ENCODE measurements around the gene PATE3.

PATE3 gene

DNA sequence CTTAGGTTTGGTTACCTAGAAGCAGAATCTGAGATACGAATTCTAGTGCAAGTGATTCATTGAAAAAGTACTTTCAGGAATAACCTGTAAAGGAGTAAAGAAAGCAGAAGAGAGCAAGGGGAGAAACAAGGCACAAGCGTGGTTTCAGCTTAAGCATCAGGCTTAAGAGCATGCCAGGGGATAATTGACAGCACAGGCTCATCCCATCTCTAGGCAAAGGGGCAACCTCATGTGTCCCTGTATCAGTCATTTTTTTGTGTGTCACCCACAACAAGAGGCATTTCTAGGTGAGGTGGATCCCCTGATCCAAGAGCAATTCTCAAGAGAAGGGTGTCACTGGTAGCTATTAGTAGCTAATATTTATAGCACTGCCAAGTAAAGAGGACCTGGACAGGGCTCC, 17.3 kb upstream of the PATE3 start:
- Histone ChIP-seq H3K4me1 (no peaks in the 10 kb centered on the region), H2AFZ (no peak overlapping the region), H3K79me2 (no peaks in the 10 kb centered on the region), H3K4me2 (ENCODE audit: low read length) (no peak overlapping the region), H3K4me3 (ENCODE audit: low read depth, low read length) (no peak overlapping the region), H3K9me3 (ENCODE audit: control insufficient read depth, low read length) (no peaks in the 10 kb centered on the region), H3K27ac (no peak overlapping the region), H3K9ac (no peak overlapping the region), H3K36me3 (ENCODE audit: control insufficient read depth, insufficient read depth, low read length) (no peaks in the 10 kb centered on the region), H3K27me3 (ENCODE audit: control insufficient read depth, insufficient read depth, low read length) (no peaks in the 10 kb centered on the region)
- TF ChIP-seq, protein P1, sequence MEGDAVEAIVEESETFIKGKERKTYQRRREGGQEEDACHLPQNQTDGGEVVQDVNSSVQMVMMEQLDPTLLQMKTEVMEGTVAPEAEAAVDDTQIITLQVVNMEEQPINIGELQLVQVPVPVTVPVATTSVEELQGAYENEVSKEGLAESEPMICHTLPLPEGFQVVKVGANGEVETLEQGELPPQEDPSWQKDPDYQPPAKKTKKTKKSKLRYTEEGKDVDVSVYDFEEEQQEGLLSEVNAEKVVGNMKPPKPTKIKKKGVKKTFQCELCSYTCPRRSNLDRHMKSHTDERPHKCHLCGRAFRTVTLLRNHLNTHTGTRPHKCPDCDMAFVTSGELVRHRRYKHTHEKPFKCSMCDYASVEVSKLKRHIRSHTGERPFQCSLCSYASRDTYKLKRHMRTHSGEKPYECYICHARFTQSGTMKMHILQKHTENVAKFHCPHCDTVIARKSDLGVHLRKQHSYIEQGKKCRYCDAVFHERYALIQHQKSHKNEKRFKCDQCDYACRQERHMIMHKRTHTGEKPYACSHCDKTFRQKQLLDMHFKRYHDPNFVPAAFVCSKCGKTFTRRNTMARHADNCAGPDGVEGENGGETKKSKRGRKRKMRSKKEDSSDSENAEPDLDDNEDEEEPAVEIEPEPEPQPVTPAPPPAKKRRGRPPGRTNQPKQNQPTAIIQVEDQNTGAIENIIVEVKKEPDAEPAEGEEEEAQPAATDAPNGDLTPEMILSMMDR (IDR thresholded peaks at IDR 0.05) = no peak

DNA sequence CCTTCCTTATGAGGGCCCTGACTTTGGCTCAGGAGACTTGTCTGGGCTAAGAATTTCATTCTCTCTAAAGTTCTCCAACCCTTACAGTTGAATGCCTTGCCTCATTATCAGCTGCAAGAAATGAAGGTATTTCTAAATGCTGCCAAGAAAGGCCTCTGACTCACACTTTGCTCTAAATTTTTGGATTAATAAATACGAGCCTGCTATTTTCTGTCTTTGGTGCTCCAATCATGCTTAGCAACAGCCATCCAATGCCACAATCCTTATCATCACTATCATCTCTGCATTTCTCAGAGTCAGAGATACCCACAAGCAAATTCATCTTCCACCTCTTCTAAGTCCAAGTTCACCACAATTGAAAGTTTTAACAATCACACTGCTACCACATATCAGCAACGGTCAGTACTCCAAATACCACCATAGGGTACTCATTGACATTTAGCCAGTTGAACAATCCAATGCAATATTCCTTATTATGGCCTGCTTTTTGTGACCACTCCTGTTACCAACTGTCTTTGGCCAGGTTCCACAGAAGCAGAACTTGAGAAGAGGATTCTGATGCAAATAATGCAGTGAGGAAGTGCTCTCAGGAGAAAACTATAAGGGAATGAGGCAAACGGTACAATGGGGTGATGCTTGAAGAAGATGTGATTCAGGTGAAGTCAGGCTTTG, 15.0 kb upstream of the PATE3 start:
- H2AFZ ChIP-seq = no peak overlapping the region
- no peaks in the 10 kb centered on the region for H3K27me3 ChIP-seq (ENCODE audit: control insufficient read depth, insufficient read depth, low read length)
- H3K9me3 ChIP-seq (ENCODE audit: control insufficient read depth, low read length) = no peaks in the 10 kb centered on the region
- H3K79me2 ChIP-seq = no peaks in the 10 kb centered on the region
- no peaks in the 10 kb centered on the region for H3K36me3 ChIP-seq (ENCODE audit: control insufficient read depth, insufficient read depth, low read length)
- no peak overlapping the region for H3K4me2 ChIP-seq (ENCODE audit: low read length)
- TF ChIP-seq, protein P1 (IDR thresholded peaks at IDR 0.05) = no peak
- H3K9ac ChIP-seq = no peak overlapping the region
- no peak overlapping the region for H3K4me3 ChIP-seq (ENCODE audit: low read depth, low read length)
- no peak overlapping the region for H3K27ac ChIP-seq
- H3K4me1 ChIP-seq = no peaks in the 10 kb centered on the region

DNA sequence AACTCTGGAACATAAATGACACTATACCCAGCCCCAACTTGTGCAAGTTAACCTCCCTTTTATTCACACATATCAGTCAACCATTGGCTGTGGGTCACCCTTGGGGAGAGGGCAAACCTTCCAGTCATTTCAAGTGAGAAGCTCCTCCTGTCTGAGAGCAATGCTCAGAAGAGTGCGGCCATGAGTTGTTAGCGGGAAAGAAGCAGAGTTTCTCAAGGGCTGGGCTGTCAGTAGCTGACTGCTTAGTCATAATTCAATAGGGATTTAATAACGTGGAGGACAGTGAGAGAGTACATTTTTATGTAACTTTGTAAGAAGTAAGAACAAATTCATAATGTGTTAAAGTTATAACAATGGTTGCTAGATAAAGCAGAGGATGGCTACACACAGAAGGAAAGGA, 14.4 kb upstream of the PATE3 start:
- H3K9me3 ChIP-seq (ENCODE audit: control insufficient read depth, low read length) = no peaks in the 10 kb centered on the region
- no peaks in the 10 kb centered on the region for H3K4me1 ChIP-seq
- no peak overlapping the region for H3K9ac ChIP-seq
- no peak overlapping the region for H3K4me2 ChIP-seq (ENCODE audit: low read length)
- no peak overlapping the region for H3K27ac ChIP-seq
- H3K27me3 ChIP-seq (ENCODE audit: control insufficient read depth, insufficient read depth, low read length) = no peaks in the 10 kb centered on the region
- no peak overlapping the region for H3K4me3 ChIP-seq (ENCODE audit: low read depth, low read length)
- no peaks in the 10 kb centered on the region for H3K79me2 ChIP-seq
- H3K36me3 ChIP-seq (ENCODE audit: control insufficient read depth, insufficient read depth, low read length) = no peaks in the 10 kb centered on the region
- H2AFZ ChIP-seq = no peak overlapping the region
- TF ChIP-seq, protein P1 (IDR thresholded peaks at IDR 0.05) = no peak

DNA sequence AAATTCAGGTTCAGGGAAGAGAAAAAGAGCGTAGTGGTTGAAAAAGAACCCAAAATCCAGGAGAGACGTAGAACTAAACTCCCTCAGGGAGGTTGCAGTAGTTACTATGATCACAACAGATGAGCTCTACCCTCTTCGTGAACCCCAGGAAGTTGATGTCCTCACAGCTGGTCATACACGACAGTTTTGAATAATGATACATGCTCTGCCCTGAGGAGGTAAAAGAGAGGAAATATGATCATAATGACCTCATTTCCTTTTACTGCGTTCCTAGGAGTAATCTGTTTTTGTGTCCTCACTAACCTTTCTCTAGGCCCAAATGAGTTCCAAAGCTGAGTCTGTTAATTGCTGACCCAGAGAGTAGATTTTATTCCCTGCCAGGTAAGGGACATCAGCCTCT, 10.6 kb upstream of the PATE3 start:
- Histone ChIP-seq H3K27me3 (ENCODE audit: control insufficient read depth, insufficient read depth, low read length) (no peaks in the 10 kb centered on the region), H3K4me1 (no peaks in the 10 kb centered on the region), H3K4me3 (ENCODE audit: low read depth, low read length) (no peak overlapping the region), H3K9ac (no peak overlapping the region), H3K9me3 (ENCODE audit: control insufficient read depth, low read length) (no peaks in the 10 kb centered on the region), H2AFZ (no peak overlapping the region), H3K79me2 (no peaks in the 10 kb centered on the region), H3K36me3 (ENCODE audit: control insufficient read depth, insufficient read depth, low read length) (no peaks in the 10 kb centered on the region), H3K4me2 (ENCODE audit: low read length) (no peak overlapping the region), H3K27ac (no peak overlapping the region)
- TF ChIP-seq, protein P1 (IDR thresholded peaks at IDR 0.05) = no peak

DNA sequence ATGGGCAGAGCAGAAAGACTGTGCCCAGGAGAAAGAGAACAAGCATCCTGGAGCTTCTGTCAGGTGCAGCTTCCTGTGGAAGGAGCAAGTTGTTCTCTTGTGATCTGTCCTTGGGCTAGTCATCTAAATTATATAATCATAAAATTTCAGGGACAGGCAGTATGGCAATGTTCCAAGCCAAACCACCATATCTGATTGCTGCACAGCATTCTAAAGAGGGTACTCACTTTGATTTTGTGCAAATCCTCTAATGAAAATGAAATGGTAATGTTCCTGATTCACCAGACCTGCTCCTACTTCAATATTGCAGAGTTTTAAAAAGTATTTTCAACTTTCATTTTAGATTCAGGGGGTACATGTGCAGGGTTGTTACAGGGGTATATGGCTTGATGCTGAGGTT, 9.2 kb upstream of the PATE3 start, which contains the start of gene PATE2:
Gene PATE2, minus strand, starts transcription at position 101 of the 400 bp plus-strand sequence. Its CDS starts 55 bp downstream, at position 46.
- H3K79me2 ChIP-seq = no peaks in the 10 kb centered on the region
- no peaks in the 10 kb centered on the region for H3K27me3 ChIP-seq (ENCODE audit: control insufficient read depth, insufficient read depth, low read length)
- no peak within 1 kb of the TSS for H3K4me3 ChIP-seq (ENCODE audit: low read depth, low read length)
- H3K27ac ChIP-seq = no peak within 1 kb of the TSS
- H3K9ac ChIP-seq = no peak within 1 kb of the TSS
- TF ChIP-seq, protein P1 (IDR thresholded peaks at IDR 0.05) = no peak
- H3K9me3 ChIP-seq (ENCODE audit: control insufficient read depth, low read length) = no peaks in the 10 kb centered on the region
- H2AFZ ChIP-seq = no peak within 1 kb of the TSS
- H3K4me1 ChIP-seq = no peaks in the 10 kb centered on the region
- no peaks in the 10 kb centered on the region for H3K36me3 ChIP-seq (ENCODE audit: control insufficient read depth, insufficient read depth, low read length)
- H3K4me2 ChIP-seq (ENCODE audit: low read length) = no peak within 1 kb of the TSS

All from parathyroid adenoma (tissue), 2 donors.